ENCODE measurements around the gene GJD3. TPM values are rescaled to one million over a fixed set of nuclear protein-coding genes. Genes with fewer than 3 reads are reported as not detected.

Gene GJD3
- total and polyA plus RNA-seq, 3 donors from 2014 or later: 2.1 to 2.6 TPM; not detected in 1

DNA sequence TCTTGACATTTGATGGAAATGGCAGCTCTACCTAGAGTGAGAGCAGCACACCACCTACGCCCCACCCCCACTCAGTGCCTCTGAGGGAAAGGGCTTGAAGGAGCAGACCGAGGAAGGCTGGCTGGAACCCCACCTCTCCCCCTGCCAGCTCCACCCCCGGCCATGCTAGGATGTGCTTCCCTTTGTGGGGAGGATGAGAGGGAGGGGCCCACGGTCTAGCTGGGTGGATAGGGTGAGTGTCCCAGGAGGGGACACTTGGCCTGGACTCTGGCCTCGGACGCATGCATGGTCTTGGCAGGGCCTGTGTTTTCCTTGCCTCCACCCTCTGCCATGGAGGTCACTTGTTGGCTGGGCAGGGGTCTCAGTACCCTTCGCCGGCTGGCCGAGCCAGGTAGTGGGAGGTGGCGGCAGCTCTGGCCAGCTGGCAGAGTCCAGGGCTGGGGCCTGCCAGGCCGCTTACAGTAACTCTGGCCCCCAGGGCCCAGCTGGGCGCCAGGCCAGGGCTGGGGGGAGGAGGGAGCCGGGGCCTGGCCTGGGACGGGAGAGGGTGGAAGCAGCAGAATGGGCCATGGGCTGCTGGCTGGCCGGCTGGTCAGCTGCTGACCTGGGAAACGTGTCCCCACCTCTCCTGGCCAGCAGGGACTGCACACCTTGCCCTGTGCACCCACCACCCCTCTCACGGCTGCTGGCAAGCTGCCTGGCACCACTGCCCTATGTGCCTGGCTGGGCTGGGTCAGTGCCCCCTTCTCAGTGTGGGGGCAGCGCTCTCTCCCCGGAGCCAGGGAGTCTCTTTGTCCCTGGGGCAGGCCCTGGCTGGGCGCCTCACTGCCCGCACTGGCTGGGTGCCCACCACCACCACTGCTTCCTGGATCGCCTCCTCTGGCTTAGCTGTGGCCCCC, 32.5 kb downstream of the GJD3 start:
- Histone ChIP-seq H3K27me3 (no peaks in the 10 kb centered on the region), H3K36me3 (ENCODE audit: low read depth, missing control alignments) (no peaks in the 10 kb centered on the region), H3K9me3 (no peaks in the 10 kb centered on the region), H3K4me3 (no peak overlapping the region), H3K4me1 (peaks cover 97% of the 10 kb centered on the region), H3K27ac (peak overlapping the region; percentile 5 to 71)
- peak; percentile 92 for DNase-seq
- TF ChIP-seq POLR2A (IDR thresholded peaks at IDR 0.05): no peak
- TF ChIP-seq, protein P1, sequence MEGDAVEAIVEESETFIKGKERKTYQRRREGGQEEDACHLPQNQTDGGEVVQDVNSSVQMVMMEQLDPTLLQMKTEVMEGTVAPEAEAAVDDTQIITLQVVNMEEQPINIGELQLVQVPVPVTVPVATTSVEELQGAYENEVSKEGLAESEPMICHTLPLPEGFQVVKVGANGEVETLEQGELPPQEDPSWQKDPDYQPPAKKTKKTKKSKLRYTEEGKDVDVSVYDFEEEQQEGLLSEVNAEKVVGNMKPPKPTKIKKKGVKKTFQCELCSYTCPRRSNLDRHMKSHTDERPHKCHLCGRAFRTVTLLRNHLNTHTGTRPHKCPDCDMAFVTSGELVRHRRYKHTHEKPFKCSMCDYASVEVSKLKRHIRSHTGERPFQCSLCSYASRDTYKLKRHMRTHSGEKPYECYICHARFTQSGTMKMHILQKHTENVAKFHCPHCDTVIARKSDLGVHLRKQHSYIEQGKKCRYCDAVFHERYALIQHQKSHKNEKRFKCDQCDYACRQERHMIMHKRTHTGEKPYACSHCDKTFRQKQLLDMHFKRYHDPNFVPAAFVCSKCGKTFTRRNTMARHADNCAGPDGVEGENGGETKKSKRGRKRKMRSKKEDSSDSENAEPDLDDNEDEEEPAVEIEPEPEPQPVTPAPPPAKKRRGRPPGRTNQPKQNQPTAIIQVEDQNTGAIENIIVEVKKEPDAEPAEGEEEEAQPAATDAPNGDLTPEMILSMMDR (IDR thresholded peaks at IDR 0.05): no peak
- intact Hi-C loops (cut with DNase I; ENCODE audit: low total_unique reads): no loop called here
- WGBS, 2 donors: 24 to 34% methylated on average over 6 to 20 of the region's 22 CpGs

DNA sequence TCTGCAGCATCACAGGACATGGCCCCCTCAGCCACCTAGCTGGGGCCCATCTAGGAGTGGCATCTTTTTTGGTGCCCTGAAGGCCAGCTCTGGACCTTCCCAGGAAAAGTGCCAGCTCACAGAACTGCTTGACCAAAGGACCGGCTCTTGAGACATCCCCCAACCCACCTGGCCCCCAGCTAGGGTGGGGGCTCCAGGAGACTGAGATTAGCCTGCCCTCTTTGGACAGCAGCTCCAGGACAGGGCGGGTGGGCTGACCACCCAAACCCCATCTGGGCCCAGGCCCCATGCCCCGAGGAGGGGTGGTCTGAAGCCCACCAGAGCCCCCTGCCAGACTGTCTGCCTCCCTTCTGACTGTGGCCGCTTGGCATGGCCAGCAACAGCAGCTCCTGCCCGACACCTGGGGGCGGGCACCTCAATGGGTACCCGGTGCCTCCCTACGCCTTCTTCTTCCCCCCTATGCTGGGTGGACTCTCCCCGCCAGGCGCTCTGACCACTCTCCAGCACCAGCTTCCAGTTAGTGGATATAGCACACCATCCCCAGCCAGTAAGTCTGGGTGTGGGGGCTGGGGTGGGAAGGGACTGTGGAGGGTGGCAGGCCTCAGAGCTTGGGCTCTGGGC, 33.6 kb downstream of the GJD3 start:
- intact Hi-C loops (cut with DNase I; ENCODE audit: low total_unique reads): no loop called here
- TF ChIP-seq, protein P1 (IDR thresholded peaks at IDR 0.05): no peak
- TF ChIP-seq POLR2A (IDR thresholded peaks at IDR 0.05): no peak
- Histone ChIP-seq H3K9me3 (no peaks in the 10 kb centered on the region), H3K4me1 (peaks cover 97% of the 10 kb centered on the region), H3K27me3 (no peaks in the 10 kb centered on the region), H3K27ac (peak overlapping the region; percentile 36 to 71), H3K36me3 (ENCODE audit: low read depth, missing control alignments) (no peaks in the 10 kb centered on the region), H3K4me3 (no peak overlapping the region)
- WGBS, 2 donors: 83 to 100% methylated on average over 2 to 10 of the region's 10 CpGs
- no peak for DNase-seq

DNA sequence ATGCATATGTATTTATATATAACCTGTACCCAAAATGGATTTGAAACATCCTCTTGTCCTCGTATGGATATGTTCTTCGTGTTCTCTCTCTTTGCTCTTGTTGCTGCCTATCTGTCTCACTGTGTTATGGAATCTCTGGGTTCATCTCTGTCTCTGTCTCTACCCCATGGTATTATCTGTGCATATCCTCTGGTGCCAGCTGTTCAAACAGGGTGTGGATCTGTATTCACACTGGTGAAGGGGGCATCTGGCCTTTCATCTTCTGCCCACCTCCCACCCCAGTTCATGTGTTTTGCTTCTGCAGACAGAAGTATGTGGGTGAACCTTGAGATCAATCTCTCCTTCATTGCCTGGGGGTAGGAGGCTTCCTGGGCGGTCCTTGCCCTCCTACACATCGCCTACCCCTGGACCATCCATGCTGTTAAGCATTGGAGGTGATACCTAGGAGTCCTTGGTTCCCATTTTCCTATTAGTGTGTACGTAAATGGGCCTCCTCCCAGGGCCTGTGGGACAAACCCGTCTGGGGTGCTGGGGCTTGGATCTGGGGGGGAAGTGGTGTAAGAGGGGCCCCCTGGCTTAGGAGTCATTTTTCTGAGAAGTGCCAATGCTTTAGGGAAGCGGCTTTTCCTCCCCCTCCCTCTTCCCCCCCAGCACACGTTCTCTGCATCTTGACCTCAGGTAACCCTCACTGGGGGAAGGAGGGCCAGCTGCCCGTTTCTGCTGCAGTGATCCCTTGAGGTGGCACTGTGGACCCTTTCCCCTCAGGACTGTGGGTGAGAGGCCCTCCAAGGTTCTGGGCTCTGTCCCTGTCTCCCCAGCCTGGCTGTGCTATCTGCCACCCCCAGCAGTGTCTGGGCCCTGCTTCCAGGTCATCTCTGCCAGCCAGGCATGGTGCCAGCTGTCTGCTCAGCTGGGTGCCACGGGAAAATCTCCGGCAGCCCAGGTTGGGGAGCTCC, 34.4 kb downstream of the GJD3 start:
- no peak for TF ChIP-seq POLR2A (IDR thresholded peaks at IDR 0.05)
- TF ChIP-seq, protein P1 (IDR thresholded peaks at IDR 0.05): no peak
- peaks cover 97% of the 10 kb centered on the region for H3K4me1 ChIP-seq
- no peaks in the 10 kb centered on the region for H3K36me3 ChIP-seq (ENCODE audit: low read depth, missing control alignments)
- no peaks in the 10 kb centered on the region for H3K9me3 ChIP-seq
- no peak overlapping the region for H3K4me3 ChIP-seq
- intact Hi-C loops (cut with DNase I; ENCODE audit: low total_unique reads): no loop called here
- peak overlapping the region; percentile 36 to 71 for H3K27ac ChIP-seq
- no peaks in the 10 kb centered on the region for H3K27me3 ChIP-seq
- DNase-seq: peak; percentile 84
- 32 to 51% methylated on average over 9 to 11 of the region's 11 CpGs for WGBS, 2 donors

DNA sequence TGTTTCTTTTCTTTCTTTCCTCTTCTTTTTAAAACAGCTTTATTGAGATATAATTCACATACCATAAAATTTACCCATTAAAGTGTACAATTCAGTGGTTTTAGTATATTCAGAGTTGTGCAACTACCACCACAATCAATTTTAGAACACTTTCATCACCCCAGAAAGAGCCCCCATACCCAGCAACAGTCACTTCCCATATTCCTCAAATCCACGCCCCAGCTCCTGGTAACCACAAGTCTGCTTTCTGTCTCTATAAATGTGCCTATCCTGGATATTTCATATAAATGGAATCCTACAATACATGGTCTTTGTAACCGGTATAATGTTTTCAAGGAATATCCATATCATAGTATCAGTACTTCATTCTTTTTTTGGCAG, 36.2 kb downstream of the GJD3 start:
- Histone ChIP-seq H3K27me3 (no peaks in the 10 kb centered on the region), H3K36me3 (ENCODE audit: low read depth, missing control alignments) (no peaks in the 10 kb centered on the region), H3K4me3 (no peak overlapping the region), H3K27ac (peak overlapping the region in 1 of 2 donors; percentile 72), H3K9me3 (no peaks in the 10 kb centered on the region), H3K4me1 (peaks cover 96% of the 10 kb centered on the region)
- DNase-seq: no peak
- intact Hi-C loops (cut with DNase I; ENCODE audit: low total_unique reads): no loop called here
- TF ChIP-seq, protein P1 (IDR thresholded peaks at IDR 0.05): no peak
- TF ChIP-seq POLR2A (IDR thresholded peaks at IDR 0.05): no peak
- WGBS, 2 donors: 80 to 87% methylated on average over 2 of the region's 2 CpGs
